SK-MEL-5 (cell line): ENCODE measurements around the gene UST. TPM values are rescaled to one million over a fixed set of nuclear protein-coding genes. Genes with fewer than 3 reads are reported as not detected.
"Not testable (repeated sequence)": the region's sequence is repeated elsewhere in the genome, so short reads cannot be mapped to it uniquely, and the experiment has no call there.

Experiments used
- DNase-seq: peaks from one replicate; pipeline ENCODE4 v3.0.0-alpha.2; 2016; ENCODE audit warnings: low read depth, low spot score
- in situ Hi-C: cut with HindIII; loops from 2 replicates; pipeline ENCODE4 v1.10.0; 2016; ENCODE audit warnings: low sequenced_read_pairs, high pct_unique_total_duplicates, low pct_unique_long_range_greater_than_20kb
- total RNA-seq: library from RNA; depleted of rRNA; stranded (reverse); fragments of >200 nt; shearing (Covaris generic); gene quantifications from 2 replicates; pipeline ENCODE4 v1.2.3, GENCODE V29; 2014

Gene UST
- total RNA-seq, 1 experiment from 2014 or later = 15.0 TPM

GRCh38 chr6:148932731-148933130 is 185.9 kb downstream of the UST start:
- DNase-seq = no peak
- in situ Hi-C loops = no loop called here

GRCh38 chr6:148934539-148934938 is 187.7 kb downstream of the UST start:
- in situ Hi-C loops = no loop called here
- no peak for DNase-seq

GRCh38 chr6:148934961-148935360 is 188.1 kb downstream of the UST start:
- in situ Hi-C loops = no loop called here
- DNase-seq = no peak

GRCh38 chr6:148935705-148936435 is 189.0 kb downstream of the UST start:
- DNase-seq = no peak
- in situ Hi-C loops = no loop called here

GRCh38 chr6:148943451-148943850 is 196.6 kb downstream of the UST start:
- DNase-seq = peak; percentile 59
- in situ Hi-C loops = no loop called here

GRCh38 chr6:148944608-148945007 is 197.8 kb downstream of the UST start:
- in situ Hi-C loops = no loop called here
- DNase-seq = no peak

GRCh38 chr6:148945301-148946021 is 198.6 kb downstream of the UST start:
- in situ Hi-C loops = no loop called here
- no peak for DNase-seq

- peak; percentile 85 for DNase-seq
- in situ Hi-C loops = no loop called here
Measured at GRCh38 chr6:148947621-148948444, 201.0 kb downstream of the UST start.

- DNase-seq = no peak
- in situ Hi-C loops = no loop called here
Measured at GRCh38 chr6:148951662-148952061, 204.8 kb downstream of the UST start.

- in situ Hi-C loops = no loop called here
- DNase-seq = no peak
Measured at GRCh38 chr6:148952147-148953035, 205.6 kb downstream of the UST start.

GRCh38 chr6:148954461-148954860 is 207.6 kb downstream of the UST start:
- DNase-seq = no peak
- in situ Hi-C loops = no loop called here

- in situ Hi-C loops = no loop called here
- DNase-seq = no peak
Measured at GRCh38 chr6:148954934-148955333, 208.1 kb downstream of the UST start.

- DNase-seq = no peak
- in situ Hi-C loops = no loop called here
Measured at GRCh38 chr6:148955441-148955840, 208.6 kb downstream of the UST start.

GRCh38 chr6:148956163-148956562 is 209.3 kb downstream of the UST start:
- in situ Hi-C loops, DNase-seq: not testable (repeated sequence)

GRCh38 chr6:148957752-148958151 is 210.9 kb downstream of the UST start:
- in situ Hi-C loops = no loop called here
- no peak for DNase-seq

GRCh38 chr6:148959008-148959407 is 212.2 kb downstream of the UST start:
- no peak for DNase-seq
- in situ Hi-C loops = no loop called here

GRCh38 chr6:148959501-148959900 is 212.7 kb downstream of the UST start:
- no peak for DNase-seq
- in situ Hi-C loops = no loop called here
